Cardiac muscle cell (in vitro differentiated cells and primary cell): ENCODE measurements around the gene CIB2. TPM values are rescaled to one million over a fixed set of nuclear protein-coding genes. Genes with fewer than 3 reads are reported as not detected.

ENCODE experiments used
- DNase-seq, 2 donors: peaks; one replicate each; pipeline versions ENCODE4 v3.0.0 to v3.0.0-alpha.2; 2010 to 2017; ENCODE audit warnings: low read depth in 1 of 2, low spot score in 1 of 2
- H3K27ac ChIP-seq: fragments of 200-600 bp; sonication (generic); 2 replicates; pipeline ENCODE4 v1.5.1; 2016
- H3K27me3 ChIP-seq: fragments of 200-600 bp; sonication (generic); 2 replicates; pipeline ENCODE4 v1.6.0; 2016; ENCODE audit warnings: control low read depth
- H3K36me3 ChIP-seq: fragments of 200-600 bp; sonication (generic); 2 replicates; pipeline ENCODE4 v1.5.1; 2016; ENCODE audit warnings: control low read depth
- H3K4me1 ChIP-seq: fragments of 200-600 bp; sonication (generic); 2 replicates; pipeline ENCODE4 v1.8.1; 2017; ENCODE audit warnings: low read depth, mild to moderate bottlenecking, mixed run types
- H3K4me3 ChIP-seq: fragments of 200-600 bp; sonication (generic); 2 replicates; pipeline ENCODE4 v1.5.1; 2016; ENCODE audit warnings: mild to moderate bottlenecking
- H3K9me3 ChIP-seq: fragments of 200-600 bp; sonication (generic); 2 replicates; pipeline ENCODE4 v1.5.1; 2017; ENCODE audit warnings: low read depth, mild to moderate bottlenecking, control low read depth
- CTCF ChIP-seq: IDR thresholded peaks from 2 replicates; pipeline ENCODE4 v1.5.1; 2012; ENCODE audit warnings: low read depth, mild to moderate bottlenecking, low read length
- polyA plus RNA-seq: library from polyadenylated mRNA; unstranded; fragments of >200 nt; fragmentation: Nextera tagmentation; extraction: Ambion mirVana; gene quantifications from 2 replicates; pipeline ENCODE4 v1.2.1, GENCODE V29; 2016
- total RNA-seq: library from RNA; depleted of rRNA; stranded (reverse); fragments of >200 nt; gene quantifications from 2 replicates; pipeline ENCODE4 v1.2.3, GENCODE V29; 2016

CIB2 gene
- total and polyA plus RNA-seq, 2 experiments from 2014 or later, result 59.9 to 63.4 TPM

GRCh38 chr15:78167227-78167888, 36.1 kb upstream of the CIB2 start:
- Histone ChIP-seq H3K36me3 (peaks cover 80% of the 10 kb centered on the region), H3K27ac (no peak overlapping the region)
- no peak for TF ChIP-seq CTCF

GRCh38 chr15:78164010-78164409, 32.8 kb upstream of the CIB2 start:
- Histone ChIP-seq H3K36me3 (peaks cover 85% of the 10 kb centered on the region), H3K9me3 (no peaks in the 10 kb centered on the region), H3K4me3 (no peak overlapping the region), H3K27me3 (no peaks in the 10 kb centered on the region), H3K27ac (no peak overlapping the region), H3K4me1 (no peaks in the 10 kb centered on the region)
- DNase-seq, result no peak
- TF ChIP-seq CTCF, result no peak

More at GRCh38 chr15:78167227-78167888, 36.1 kb upstream of the CIB2 start:
- Histone ChIP-seq H3K27me3 (no peaks in the 10 kb centered on the region), H3K4me1 (no peaks in the 10 kb centered on the region), H3K4me3 (no peak overlapping the region), H3K9me3 (no peaks in the 10 kb centered on the region)
- DNase-seq, result no peak

GRCh38 chr15:78162038-78162437, 30.8 kb upstream of the CIB2 start:
- Histone ChIP-seq H3K27ac (no peak overlapping the region), H3K4me3 (no peak overlapping the region), H3K9me3 (no peaks in the 10 kb centered on the region), H3K4me1 (no peaks in the 10 kb centered on the region), H3K36me3 (peaks cover 67% of the 10 kb centered on the region), H3K27me3 (no peaks in the 10 kb centered on the region)
- no peak for TF ChIP-seq CTCF
- no peak for DNase-seq

GRCh38 chr15:78159395-78159794, 28.1 kb upstream of the CIB2 start:
- TF ChIP-seq CTCF, result no peak

GRCh38 chr15:78157203-78157602, 26.0 kb upstream of the CIB2 start:
- H3K9me3 ChIP-seq, result no peaks in the 10 kb centered on the region
- no peak overlapping the region for H3K4me3 ChIP-seq
- DNase-seq, result no peak
- peaks cover 34% of the 10 kb centered on the region for H3K36me3 ChIP-seq
- no peak overlapping the region for H3K27ac ChIP-seq
- no peak for TF ChIP-seq CTCF
- H3K27me3 ChIP-seq, result no peaks in the 10 kb centered on the region
- H3K4me1 ChIP-seq, result no peaks in the 10 kb centered on the region

More at GRCh38 chr15:78159395-78159794, 28.1 kb upstream of the CIB2 start:
- H3K4me3 ChIP-seq, result no peak overlapping the region
- no peaks in the 10 kb centered on the region for H3K4me1 ChIP-seq
- H3K9me3 ChIP-seq, result no peaks in the 10 kb centered on the region
- no peak for DNase-seq
- peak overlapping the region; percentile 56 for H3K27ac ChIP-seq
- no peaks in the 10 kb centered on the region for H3K27me3 ChIP-seq
- peaks cover 50% of the 10 kb centered on the region for H3K36me3 ChIP-seq
